NCI-H82 treated with DMSO at 0.1 percent for 48 hours (cell line): Measurements from ENCODE around the gene HDAC1.

Experiments
- DNase-seq: peaks from one replicate; lab custom pipeline; 2025; ENCODE audit not compliant: unreplicated experiment; lab: John Stamatoyannopoulos, UW

HDAC1 gene

DNA sequence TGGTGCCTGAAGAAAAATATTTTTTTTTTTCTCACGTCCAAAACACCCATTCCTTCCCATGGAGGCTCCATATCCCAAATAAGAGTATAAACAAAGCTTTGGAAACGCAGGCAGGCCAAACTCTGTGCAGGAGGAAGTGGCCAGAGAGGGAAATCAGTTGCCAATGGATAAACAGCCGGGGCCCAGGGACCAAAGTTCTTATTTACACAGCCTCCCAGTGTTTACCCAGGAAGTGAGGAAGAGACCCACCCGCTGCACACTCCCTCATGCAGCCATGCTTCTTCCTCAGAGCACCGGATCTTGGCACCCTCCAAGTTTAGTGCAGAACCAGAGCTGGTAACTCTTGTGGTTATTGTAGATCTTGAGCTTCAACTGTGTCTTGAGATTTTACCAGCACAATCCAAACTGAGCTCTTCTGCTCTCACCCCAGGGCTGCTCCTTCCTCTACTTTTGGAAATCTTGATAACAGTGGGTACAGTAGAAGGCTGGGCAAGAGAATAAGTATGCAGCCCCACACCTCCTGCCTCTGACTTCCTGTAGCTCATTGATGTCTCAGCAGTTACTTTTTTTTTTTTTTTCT is 29.9 kb downstream of the HDAC1 start:
- no peak for DNase-seq

DNA sequence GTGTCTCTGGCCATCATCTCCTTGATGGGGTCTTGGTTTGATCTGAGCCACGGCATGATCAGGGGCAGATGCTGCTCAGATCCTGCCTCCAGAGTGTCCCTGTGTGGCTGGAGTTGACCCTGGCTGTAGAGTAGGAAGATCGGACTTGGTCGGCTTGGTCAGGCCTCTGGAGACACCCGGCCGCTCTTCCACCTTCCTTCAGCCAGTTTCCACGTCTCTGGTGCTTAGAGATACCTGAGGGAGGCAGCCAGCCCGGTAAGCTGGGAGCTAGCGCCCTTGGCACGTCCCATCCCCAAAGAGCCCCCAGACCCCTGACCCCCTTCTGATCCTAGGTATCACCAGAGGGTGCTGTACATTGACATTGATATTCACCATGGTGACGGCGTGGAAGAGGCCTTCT is 35.3 kb downstream of the HDAC1 start:
- DNase-seq = no peak

DNA sequence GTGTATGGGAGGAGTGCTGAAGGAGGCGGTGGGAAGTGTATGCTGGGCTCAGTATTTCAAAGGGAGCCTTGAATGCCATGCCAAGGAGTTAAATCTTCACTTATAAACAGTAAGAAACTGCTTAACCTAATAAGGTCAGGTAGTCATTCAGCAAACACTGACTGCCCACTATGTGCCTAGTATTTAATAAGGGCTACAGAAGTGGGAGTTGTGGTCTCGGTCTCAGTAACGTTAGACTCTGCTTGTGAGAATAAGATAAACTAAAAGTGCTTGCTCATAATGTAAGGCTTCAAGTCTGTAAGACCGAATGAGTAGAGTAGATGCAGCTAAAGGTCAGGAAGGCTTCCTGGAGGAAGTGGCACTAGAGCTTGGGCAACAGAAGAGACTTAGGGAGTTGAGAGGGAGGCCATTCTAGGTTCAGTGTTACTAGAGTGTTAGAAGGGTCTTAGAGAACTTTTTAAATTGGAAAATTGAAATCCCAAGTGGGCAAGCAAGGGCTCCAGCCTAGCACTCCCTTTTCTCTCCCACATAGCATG is 38.1 kb downstream of the HDAC1 start:
- no peak for DNase-seq

DNA sequence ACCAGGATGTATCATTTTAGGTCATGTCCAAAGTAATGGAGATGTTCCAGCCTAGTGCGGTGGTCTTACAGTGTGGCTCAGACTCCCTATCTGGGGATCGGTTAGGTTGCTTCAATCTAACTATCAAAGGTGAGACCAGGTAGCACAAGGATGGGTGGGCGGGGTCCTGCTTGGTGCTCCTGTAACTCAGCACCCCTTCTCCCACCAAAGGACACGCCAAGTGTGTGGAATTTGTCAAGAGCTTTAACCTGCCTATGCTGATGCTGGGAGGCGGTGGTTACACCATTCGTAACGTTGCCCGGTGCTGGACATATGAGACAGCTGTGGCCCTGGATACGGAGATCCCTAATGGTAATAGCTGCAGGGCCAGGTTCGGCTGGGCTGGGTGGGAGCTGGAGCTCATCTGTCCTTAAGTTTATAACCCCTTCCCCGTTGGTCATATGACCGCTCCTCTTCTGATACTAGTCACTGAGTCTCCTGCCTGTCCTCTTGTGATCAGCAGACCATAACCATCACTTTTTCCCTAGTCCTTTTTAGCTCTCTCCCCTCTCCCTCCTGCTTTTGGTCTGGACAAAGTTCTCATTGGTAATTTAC is 38.8 kb downstream of the HDAC1 start:
- DNase-seq = no peak

GRCh38 chr1:32331549-32331948 is 39.7 kb downstream of the HDAC1 start:
- DNase-seq = no peak

DNA sequence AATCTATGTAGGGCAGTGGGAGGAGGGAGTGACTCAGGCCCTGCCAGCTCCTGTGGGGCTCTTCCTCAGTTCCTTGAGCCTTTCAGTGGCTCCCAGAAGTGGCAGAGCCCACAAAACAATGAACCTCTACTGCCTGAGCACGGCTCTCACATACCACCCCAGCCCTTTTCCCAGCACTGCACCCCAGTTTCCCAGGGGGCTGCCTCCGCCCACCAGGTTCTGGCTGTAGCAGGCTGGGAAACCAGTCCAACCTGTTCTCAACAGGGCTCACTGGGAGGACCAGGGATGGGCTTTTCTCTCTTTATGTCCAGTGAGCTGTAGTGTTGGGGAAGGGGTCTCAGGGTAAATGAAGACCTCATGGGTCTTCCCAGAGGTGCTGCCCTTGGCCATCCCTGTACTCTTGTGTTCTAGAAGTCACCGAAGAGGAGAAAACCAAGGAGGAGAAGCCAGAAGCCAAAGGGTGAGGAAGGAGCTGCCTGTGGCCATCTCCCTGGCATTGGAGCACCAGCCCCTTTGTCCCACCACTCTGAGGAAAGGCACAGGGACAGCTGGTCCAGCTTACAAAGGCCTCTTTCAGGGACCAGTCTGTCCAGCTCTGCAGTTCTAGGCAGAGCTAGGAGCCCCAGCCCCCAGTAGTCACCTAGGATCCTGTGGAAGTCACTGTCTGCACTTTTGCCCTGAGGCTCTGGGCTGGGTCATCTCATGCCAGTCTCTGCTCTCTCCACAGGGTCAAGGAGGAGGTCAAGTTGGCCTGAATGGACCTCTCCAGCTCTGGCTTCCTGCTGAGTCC is 40.6 kb downstream of the HDAC1 start:
- no peak for DNase-seq

GRCh38 chr1:32333251-32333963 is 41.5 kb downstream of the HDAC1 start:
- DNase-seq = no peak

DNA sequence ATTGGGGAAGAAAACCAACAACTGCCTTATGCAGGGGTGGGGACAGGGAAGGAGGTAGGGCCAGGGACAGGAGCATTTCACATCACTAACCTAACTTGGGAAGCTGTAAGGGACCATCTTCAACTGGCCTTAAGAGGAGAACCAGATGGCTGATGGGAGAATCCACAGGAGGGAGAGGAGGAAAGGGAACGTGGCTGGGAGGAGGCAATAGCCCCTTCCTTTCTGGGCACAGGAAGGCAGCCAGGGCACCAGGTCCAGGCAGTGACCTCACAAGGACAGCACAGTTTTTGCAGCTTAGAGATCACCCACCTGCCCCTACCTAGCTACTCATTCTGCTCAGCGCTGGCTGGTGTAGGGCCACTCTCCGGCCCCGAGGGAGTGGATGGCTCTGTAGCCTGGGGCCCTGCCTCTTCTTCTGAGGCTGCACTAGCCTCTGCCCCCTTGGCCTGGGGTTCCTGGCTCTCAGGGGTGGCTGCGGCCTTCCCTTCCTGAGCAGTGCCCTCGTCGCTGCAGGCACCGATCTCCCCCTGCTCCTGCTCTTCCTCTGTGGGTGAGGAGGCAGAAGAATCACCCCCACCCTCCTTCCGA is 42.5 kb downstream of the HDAC1 start:
- DNase-seq = no peak

DNA sequence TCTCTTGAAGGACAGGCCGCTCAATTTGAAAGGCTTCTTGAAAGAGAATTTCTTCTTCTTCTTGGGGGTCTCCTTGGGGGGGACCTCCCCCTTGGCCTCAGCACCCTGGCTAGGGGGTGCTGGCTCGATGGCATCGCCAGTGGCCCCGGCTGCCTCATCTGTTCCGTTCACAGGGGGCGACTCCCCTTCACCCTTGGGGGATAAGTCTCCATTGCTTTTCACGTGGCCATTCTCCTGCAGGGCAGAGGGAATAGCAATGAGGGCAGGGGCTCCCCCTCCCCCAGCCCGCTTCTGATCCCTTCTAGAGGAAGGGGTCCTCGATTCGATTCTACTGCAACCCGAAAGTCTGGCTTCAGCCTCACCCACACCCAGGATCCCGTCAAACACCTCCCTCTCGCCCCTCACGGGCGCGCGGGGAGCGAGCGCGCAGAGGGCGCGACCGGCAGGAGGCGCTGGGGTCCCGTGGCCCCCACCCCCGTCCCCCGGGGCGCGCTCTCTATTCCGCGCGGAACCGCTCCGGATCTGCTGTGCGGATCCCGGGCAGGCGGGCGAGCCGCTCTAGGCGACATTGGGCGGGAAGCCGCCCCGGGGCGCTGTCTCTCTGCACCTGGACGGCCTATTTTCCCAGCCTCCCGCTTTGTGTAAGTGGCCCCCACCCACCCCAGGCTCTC is 43.1 kb downstream of the HDAC1 start:
- DNase-seq = no peak

GRCh38 chr1:32335535-32335789 is 43.6 kb downstream of the HDAC1 start:
- DNase-seq = no peak

DNA sequence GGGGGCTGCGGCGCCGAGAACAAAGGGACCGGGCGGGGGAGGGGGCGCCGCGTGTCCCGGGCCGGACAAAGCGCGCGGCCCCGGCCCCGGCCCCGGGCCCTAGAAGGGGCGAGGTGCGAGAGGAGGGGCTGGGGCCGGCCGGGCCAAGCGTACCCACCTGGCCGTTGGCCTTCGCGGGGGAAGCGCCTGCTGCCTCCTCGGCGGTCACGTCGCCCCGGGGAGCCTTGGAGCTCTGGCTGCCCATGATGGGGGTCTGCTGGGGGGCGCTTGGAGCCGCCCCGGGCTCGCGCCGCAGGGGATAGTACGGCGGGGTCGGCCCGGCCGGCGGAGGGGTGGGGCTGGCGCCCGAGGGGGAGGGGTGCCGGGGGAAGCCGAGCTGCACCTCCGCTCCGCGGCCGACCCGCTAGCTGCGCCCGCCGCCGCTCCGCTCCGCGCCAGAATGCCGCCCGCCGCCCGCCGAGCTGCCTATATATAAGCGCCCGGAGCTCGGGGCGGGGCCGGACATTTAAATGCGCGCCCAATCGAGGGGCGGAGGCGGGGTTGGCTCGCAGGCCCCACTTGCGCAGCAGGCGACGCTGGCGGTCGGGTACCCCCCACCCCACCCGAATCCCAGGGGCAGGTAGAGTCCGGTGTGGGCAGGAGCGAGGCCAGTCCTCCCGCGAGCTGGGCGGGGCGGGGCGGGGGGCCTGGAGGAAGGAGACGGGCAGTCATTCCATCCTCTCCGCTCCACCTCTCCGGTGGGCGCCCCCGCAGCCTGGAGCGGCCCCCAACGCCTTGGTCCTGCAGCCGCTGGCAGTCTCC is 44.1 kb downstream of the HDAC1 start, which contains the start of gene MARCKSL1:
MARCKSL1 (minus strand) TSS at position 444 of the 801 bp plus-strand sequence; CDS start at position 244, 200 bp downstream.
- DNase-seq = peak; percentile 66

GRCh38 chr1:32336591-32336932 is 44.7 kb downstream of the HDAC1 start:
- DNase-seq = no peak

GRCh38 chr1:32336963-32337675 is 45.2 kb downstream of the HDAC1 start:
- DNase-seq = no peak

DNA sequence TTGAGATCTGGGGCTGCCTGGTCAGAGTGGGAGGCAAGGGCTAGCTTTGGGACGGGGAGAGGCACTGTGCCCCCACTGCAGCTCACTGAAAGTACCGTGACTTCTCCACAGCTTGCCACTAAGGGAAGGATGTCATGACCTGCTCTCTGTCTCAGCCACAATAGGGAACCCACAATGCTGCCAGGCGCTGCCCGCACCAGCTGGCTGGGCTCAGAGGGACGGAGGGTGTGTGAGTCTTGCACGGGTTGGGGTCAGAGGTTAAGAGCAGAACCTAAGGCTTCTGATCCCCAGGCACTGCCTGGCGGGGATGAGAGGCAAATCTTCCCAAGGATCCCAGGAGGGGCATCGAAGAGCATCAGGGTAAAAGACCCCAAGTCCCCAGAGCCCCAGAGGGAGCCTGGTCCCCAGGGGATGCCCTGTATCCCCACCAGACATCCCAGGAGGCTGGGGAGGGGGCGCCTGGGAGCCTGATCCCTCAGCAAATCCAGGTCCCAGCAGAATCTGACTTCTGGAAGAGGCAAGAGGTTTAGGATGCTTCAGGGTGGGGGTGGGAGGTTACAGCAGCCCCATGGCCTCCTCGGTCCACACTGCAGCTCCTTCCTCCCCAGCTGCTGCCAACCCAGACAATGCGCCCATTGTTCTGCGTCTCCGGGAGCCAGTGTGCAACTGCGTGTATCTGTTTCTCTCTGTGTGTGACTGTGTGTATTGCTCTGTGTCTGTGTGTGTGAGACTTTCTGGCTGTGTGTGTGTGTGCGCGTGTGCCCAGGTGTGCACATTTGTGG is 46.2 kb downstream of the HDAC1 start:
- no peak for DNase-seq

DNA sequence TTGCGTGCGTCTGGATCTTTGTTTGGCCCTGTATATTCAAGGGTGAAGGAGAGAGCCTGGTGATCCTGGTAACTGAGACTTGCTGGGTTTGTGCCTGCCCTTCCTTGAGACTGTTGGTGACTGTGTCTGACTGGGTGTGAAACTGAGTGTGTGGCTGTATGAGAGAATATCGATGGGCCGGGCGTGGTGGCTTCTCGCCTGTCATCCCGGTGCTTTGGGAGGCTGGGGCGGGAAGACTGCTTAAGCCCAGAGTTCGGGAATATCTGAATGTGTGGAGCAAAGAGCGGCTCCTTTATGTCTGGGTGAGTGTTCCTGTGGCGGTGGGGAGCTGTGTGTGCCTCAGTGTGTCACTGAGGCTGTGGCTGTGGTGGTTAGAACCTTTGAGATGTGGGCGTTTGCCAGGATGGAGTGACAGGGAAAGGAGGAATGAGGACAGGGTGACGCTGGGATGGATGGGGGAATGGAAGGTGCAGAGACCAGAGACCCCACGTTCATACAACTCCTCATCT is 46.8 kb downstream of the HDAC1 start:
- no peak for DNase-seq

DNA sequence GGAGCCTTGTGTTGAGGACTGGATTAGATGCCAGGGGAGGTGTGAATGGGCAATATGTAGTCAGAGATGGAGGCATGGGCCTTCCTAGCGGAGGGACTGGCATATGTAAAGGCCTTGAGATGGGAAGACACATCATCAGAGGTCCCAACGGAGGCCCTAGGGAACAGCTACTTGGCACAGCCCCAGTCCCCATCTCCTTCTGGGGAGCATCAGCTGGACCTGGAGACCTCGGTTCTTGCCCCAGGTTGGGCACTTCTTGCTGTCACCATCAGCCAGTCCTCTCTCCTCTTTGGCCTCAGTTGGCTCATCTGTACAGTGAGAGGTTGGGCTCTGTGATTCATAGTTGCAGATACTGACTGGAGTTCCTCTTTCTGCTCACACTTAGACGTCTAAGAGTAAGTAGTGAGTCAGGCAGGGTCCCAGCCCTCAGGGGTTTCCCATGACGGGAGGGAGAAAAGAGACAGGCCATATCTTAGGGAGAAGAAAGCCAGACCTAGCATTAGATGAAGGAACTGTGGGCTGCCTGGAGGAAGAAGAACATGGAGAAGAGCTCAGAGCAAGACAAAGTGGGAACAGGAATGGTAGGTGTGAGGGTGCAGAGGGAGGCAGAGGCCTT is 47.6 kb downstream of the HDAC1 start:
- no peak for DNase-seq

- DNase-seq = no peak
These were observed 49.4 kb downstream of the HDAC1 start for GRCh38 chr1:32341186-32341757.

DNA sequence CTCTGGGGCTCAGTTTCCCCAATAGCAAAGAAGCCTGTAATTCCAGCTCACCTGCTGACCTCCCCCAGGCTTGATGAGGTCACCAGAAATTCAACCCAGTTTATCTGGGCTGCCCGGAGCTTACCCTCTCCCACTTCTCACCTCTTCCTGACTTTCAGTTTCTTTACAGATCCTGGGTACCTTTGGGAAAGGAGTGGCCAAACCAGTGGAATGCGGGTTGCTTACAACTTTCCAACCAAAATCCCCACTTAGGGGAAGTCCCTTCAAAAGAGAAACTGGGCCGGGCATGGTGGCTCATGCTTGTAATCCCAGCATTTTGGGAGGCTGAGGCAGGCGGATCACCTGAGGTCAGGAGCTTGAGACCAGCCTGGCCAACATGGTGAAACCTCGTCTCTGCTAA is 50.1 kb downstream of the HDAC1 start:
- no peak for DNase-seq
